ENCODE data around the gene ZMPSTE24.
"Not testable (repeated sequence)": the region's sequence is repeated elsewhere in the genome, so short reads cannot be mapped to it uniquely, and the experiment has no call there.

Gene ZMPSTE24

GRCh38 chr1:40306296-40306695, 48.3 kb downstream of the ZMPSTE24 start:
- DNase-seq = no peak

- DNase-seq = no peak
Measured at GRCh38 chr1:40307186-40307585, 49.1 kb downstream of the ZMPSTE24 start.

- DNase-seq = no peak
Measured at GRCh38 chr1:40308036-40308727, 50.1 kb downstream of the ZMPSTE24 start.

- no peak for DNase-seq
Measured at GRCh38 chr1:40309374-40310128, 51.5 kb downstream of the ZMPSTE24 start.

GRCh38 chr1:40310129-40310461, 52.1 kb downstream of the ZMPSTE24 start:
- DNase-seq = no peak

- DNase-seq = no peak
Measured at GRCh38 chr1:40310983-40311642, 53.1 kb downstream of the ZMPSTE24 start.

GRCh38 chr1:40311692-40312091, 53.7 kb downstream of the ZMPSTE24 start:
- DNase-seq = no peak

- peak; percentile 29 for DNase-seq
Measured at GRCh38 chr1:40312238-40313205, 54.5 kb downstream of the ZMPSTE24 start.

- DNase-seq = no peak
Measured at GRCh38 chr1:40313329-40313957, 55.4 kb downstream of the ZMPSTE24 start.

GRCh38 chr1:40313958-40314720, 56.1 kb downstream of the ZMPSTE24 start:
- no peak for DNase-seq

GRCh38 chr1:40314721-40315238, 56.7 kb downstream of the ZMPSTE24 start:
- no peak for DNase-seq

- DNase-seq = peak; percentile 93
Measured at GRCh38 chr1:40315239-40315794, 57.3 kb downstream of the ZMPSTE24 start.

GRCh38 chr1:40315795-40316594, 58.0 kb downstream of the ZMPSTE24 start:
- DNase-seq = peak; percentile 40

GRCh38 chr1:40316595-40317393, 58.8 kb downstream of the ZMPSTE24 start, which contains the start of gene COL9A2:
Gene COL9A2, minus strand, starts transcription at chr1:40317286. Its CDS starts 89 bp downstream, at chr1:40317197.
- DNase-seq = no peak

- no peak for DNase-seq
Measured at GRCh38 chr1:40317394-40318074, 59.5 kb downstream of the ZMPSTE24 start.

GRCh38 chr1:40318476-40318875, 60.4 kb downstream of the ZMPSTE24 start:
- DNase-seq = peak; percentile 48

- peak; percentile 59 for DNase-seq
Measured at GRCh38 chr1:40318970-40319621, 61.1 kb downstream of the ZMPSTE24 start.

GRCh38 chr1:40331403-40331802, 73.4 kb downstream of the ZMPSTE24 start:
- DNase-seq = not testable (repeated sequence)
